IPS-20b (cell line): ENCODE measurements around the gene MBOAT2.
"Not testable (repeated sequence)": the region's sequence is repeated elsewhere in the genome, so short reads cannot be mapped to it uniquely, and the experiment has no call there.

ENCODE experiments used
- H3K27ac ChIP-seq: one replicate; pipeline ENCODE4 v1.5.1; 2013; ENCODE audit warnings: low read length
- H3K27me3 ChIP-seq: 2 replicates; pipeline ENCODE4 v1.6.1; 2013; ENCODE audit warnings: mild to moderate bottlenecking, low read length, inconsistent platforms; ENCODE audit not compliant: insufficient read depth
- H3K36me3 ChIP-seq: 2 replicates; pipeline ENCODE4 v1.6.1; 2013; ENCODE audit warnings: low read depth, mild to moderate bottlenecking, inconsistent platforms, low read length, moderate library complexity; ENCODE audit not compliant: insufficient read depth
- H3K4me1 ChIP-seq: 2 replicates; pipeline ENCODE4 v1.6.1; 2013; ENCODE audit warnings: mild to moderate bottlenecking, control low read depth, inconsistent platforms, low read length, moderate library complexity; ENCODE audit not compliant: insufficient read depth
- H3K4me3 ChIP-seq: 2 replicates; pipeline ENCODE4 v1.5.1; 2013; ENCODE audit warnings: mild to moderate bottlenecking, low read length, inconsistent platforms
- H3K9ac ChIP-seq: 2 replicates; pipeline ENCODE4 v1.6.1; 2013; ENCODE audit warnings: low read depth, mild to moderate bottlenecking, inconsistent platforms, low read length, moderate library complexity
- H3K9me3 ChIP-seq: 2 replicates; pipeline ENCODE4 v1.6.1; 2013; ENCODE audit warnings: mild to moderate bottlenecking, low read depth, low read length, inconsistent platforms; ENCODE audit not compliant: insufficient read depth

Gene MBOAT2

GRCh38 chr2:9003616-9004337 lies at the start of gene MBOAT2:
MBOAT2 (minus strand) TSS chr2:9003684; CDS start chr2:9003614, 70 bp downstream.
- no peaks in the 10 kb centered on the region for H3K9me3 ChIP-seq
- H3K4me1 ChIP-seq: peaks cover 19% of the 10 kb centered on the region
- H3K27me3 ChIP-seq: peaks cover 18% of the 10 kb centered on the region
- peak within 1 kb of the TSS; percentile 95; the same call in 1 of the 2 replicates for H3K9ac ChIP-seq
- H3K27ac ChIP-seq: peak within 1 kb of the TSS; percentile 18
- no peaks in the 10 kb centered on the region for H3K36me3 ChIP-seq
- H3K4me3 ChIP-seq: peak within 1 kb of the TSS; percentile 82

- no peak overlapping the region for H3K27ac ChIP-seq
- H3K9ac ChIP-seq: no peak overlapping the region
- no peaks in the 10 kb centered on the region for H3K27me3 ChIP-seq
- no peaks in the 10 kb centered on the region for H3K36me3 ChIP-seq
- H3K9me3 ChIP-seq: no peaks in the 10 kb centered on the region
- H3K4me1 ChIP-seq: no peaks in the 10 kb centered on the region
- H3K4me3 ChIP-seq: no peak overlapping the region
These were observed 49.5 kb upstream of the MBOAT2 start for GRCh38 chr2:9052821-9053533.

- not testable (repeated sequence) for H3K9me3 ChIP-seq, H3K27me3 ChIP-seq, H3K27ac ChIP-seq, H3K4me1 ChIP-seq, H3K36me3 ChIP-seq, H3K4me3 ChIP-seq, H3K9ac ChIP-seq
These were observed 48.0 kb upstream of the MBOAT2 start for GRCh38 chr2:9051451-9051850.

- no peak overlapping the region for H3K27ac ChIP-seq
- no peak overlapping the region for H3K9ac ChIP-seq
- no peak overlapping the region for H3K4me3 ChIP-seq
- H3K36me3 ChIP-seq: no peaks in the 10 kb centered on the region
- H3K27me3 ChIP-seq: no peaks in the 10 kb centered on the region
- no peaks in the 10 kb centered on the region for H3K9me3 ChIP-seq
- H3K4me1 ChIP-seq: no peaks in the 10 kb centered on the region
These were observed 46.8 kb upstream of the MBOAT2 start for GRCh38 chr2:9050122-9050809.

GRCh38 chr2:9045595-9045994 lies 42.1 kb upstream of the MBOAT2 start:
- Histone ChIP-seq H3K27ac (no peak overlapping the region), H3K4me1 (no peaks in the 10 kb centered on the region), H3K36me3 (no peaks in the 10 kb centered on the region), H3K4me3 (no peak overlapping the region), H3K9ac (no peak overlapping the region), H3K27me3 (no peaks in the 10 kb centered on the region), H3K9me3 (no peaks in the 10 kb centered on the region)

- H3K9ac ChIP-seq, H3K36me3 ChIP-seq, H3K9me3 ChIP-seq, H3K4me3 ChIP-seq, H3K4me1 ChIP-seq, H3K27me3 ChIP-seq, H3K27ac ChIP-seq: not testable (repeated sequence)
These were observed 40.0 kb upstream of the MBOAT2 start for GRCh38 chr2:9043491-9043890.

- Histone ChIP-seq H3K27me3 (no peaks in the 10 kb centered on the region), H3K9ac (no peak overlapping the region), H3K9me3 (peaks cover 7% of the 10 kb centered on the region; the same call in 1 of the 2 replicates), H3K4me3 (no peak overlapping the region), H3K4me1 (peaks cover 5% of the 10 kb centered on the region; the same call in 1 of the 2 replicates), H3K36me3 (no peaks in the 10 kb centered on the region), H3K27ac (no peak overlapping the region)
These were observed 33.7 kb upstream of the MBOAT2 start for GRCh38 chr2:9037166-9037565.

GRCh38 chr2:9033385-9034168 lies 30.1 kb upstream of the MBOAT2 start:
- Histone ChIP-seq H3K27me3 (no peaks in the 10 kb centered on the region; the same call in 1 of the 2 replicates), H3K9ac (no peak overlapping the region), H3K4me3 (no peak overlapping the region), H3K27ac (no peak overlapping the region), H3K9me3 (peaks cover 7% of the 10 kb centered on the region; the same call in 1 of the 2 replicates), H3K36me3 (no peaks in the 10 kb centered on the region), H3K4me1 (peaks cover 5% of the 10 kb centered on the region; the same call in 1 of the 2 replicates)

- H3K9me3 ChIP-seq: peaks cover 1% of the 10 kb centered on the region; the same call in 1 of the 2 replicates
- no peak overlapping the region for H3K4me3 ChIP-seq
- H3K27me3 ChIP-seq: no peaks in the 10 kb centered on the region; the same call in 1 of the 2 replicates
- H3K27ac ChIP-seq: no peak overlapping the region
- no peaks in the 10 kb centered on the region for H3K36me3 ChIP-seq
- H3K9ac ChIP-seq: no peak overlapping the region
- H3K4me1 ChIP-seq: peaks cover 5% of the 10 kb centered on the region; the same call in 1 of the 2 replicates
These were observed 29.2 kb upstream of the MBOAT2 start for GRCh38 chr2:9032536-9033255.

GRCh38 chr2:9032121-9032520 lies 28.6 kb upstream of the MBOAT2 start:
- H3K9me3 ChIP-seq: no peaks in the 10 kb centered on the region
- no peak overlapping the region for H3K9ac ChIP-seq
- H3K4me3 ChIP-seq: no peak overlapping the region

More at GRCh38 chr2:9032121-9032520, 28.6 kb upstream of the MBOAT2 start:
- Histone ChIP-seq H3K27ac (no peak overlapping the region), H3K27me3 (no peaks in the 10 kb centered on the region; the same call in 1 of the 2 replicates), H3K36me3 (no peaks in the 10 kb centered on the region), H3K4me1 (peaks cover 5% of the 10 kb centered on the region; the same call in 1 of the 2 replicates)
